Bone marrow (tissue), 2 donors: ENCODE results near the gene PABPN1.

ENCODE experiments used
- DNase-seq, 2 donors: peaks; one replicate each; lab custom pipeline; 2025; lab: John Stamatoyannopoulos, UW

PABPN1 gene

DNA sequence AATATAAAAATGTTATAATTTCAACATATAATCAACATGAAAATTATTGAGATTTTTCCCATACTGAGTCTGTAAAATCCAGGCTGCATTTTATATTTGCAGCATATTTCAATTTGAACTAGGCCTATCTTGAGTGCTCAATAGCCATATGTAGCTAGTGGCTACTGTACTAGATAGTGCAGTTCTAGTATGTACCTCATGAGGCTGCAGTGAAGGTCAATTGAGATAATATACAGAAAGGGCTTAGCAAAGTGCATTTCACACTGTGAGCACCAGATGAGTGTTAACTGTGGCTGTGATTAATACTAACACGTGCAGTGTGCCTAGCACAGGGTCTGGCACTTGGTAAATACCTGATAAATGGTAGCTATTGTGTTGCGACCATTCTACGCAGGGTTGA, 36.8 kb downstream of the PABPN1 start:
- no peak for DNase-seq

DNA sequence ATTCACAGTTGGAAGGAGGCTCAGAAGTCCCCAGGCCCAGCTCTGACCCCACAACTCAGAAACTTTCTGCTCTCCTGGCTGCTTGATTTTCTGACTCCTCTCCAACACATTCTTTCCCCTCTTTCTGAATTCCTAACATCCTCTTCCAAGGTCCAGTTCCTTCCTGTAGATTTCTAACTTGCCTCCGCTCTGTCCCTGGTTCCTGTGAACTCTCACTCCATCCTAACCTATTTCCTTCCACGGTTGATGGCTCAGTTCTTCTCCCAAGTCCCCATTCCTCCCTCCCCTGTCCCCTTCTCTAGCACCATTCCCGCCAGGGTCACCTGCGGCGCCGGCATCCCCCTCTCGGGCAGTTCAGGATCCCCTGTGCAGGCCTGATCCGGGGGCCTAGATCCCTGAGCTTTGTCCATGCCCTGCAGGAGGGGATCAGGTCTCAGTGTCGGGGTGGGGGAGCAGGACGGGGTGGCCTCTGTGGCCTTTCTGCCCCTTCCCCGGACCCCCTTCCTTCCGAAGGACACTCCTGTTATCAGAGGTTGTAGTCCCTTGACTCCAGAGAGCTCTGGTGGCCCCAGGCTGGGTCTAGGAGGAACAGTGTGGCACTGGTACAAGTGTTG, 37.4 kb downstream of the PABPN1 start:
- no peak for DNase-seq

DNA sequence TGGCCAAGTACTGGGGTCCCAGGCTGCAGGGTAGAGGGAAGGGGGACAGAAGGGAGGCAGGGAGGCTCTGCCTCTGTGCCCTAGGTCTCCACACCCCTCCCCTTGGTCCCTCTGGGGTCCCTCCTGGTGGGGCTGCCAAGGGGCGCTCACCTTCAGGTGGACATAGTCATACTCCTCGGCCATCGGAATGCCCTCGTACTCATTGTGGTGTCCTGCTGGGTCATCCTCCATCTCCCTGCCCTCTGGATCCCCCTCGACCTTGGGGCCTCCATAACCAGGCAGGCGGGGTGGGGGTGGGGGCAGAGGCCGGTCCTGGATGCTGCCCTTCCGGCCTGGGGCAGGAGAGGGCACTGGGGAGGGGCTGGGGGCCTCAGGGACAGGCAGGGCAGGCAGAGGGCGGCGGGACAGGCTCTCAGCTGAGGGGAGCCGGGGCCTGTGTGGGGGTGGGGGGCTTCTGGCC, 37.9 kb downstream of the PABPN1 start:
- no peak for DNase-seq

DNA sequence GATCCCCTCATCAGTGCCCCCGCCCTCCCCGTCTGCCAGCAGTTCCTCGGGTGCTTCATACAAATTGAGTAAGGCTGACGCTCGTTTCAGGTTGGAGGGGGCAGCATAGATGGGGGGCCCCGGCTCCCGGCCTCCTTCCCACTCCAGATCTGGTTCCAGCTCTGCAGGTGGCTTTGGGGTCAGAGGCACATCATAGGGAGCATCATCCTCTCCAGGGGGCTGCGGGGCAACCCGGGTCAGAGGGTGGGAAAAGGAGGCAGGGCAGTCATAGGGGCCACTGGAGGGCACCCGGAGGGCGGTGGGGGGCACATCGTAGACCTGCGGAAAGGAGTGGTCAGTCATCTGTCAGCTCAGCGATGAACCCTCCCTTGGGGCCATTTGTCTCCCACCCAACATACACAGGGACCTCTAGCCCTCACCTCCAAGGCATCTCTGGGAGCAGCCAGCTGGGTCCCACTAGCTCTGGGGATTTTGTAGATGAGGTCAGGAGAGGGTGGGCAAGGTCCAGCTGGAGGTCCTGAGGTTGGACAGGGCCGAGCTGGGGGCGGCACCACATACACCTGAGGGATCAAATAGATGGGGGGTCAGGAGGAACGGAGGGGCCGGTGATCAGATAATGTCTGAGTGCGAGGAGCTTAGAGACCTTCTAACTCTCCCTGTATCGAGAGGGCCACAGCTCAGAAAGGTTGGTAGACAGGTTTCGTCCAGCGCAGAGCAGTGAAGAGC, 38.6 kb downstream of the PABPN1 start:
- no peak for DNase-seq

DNA sequence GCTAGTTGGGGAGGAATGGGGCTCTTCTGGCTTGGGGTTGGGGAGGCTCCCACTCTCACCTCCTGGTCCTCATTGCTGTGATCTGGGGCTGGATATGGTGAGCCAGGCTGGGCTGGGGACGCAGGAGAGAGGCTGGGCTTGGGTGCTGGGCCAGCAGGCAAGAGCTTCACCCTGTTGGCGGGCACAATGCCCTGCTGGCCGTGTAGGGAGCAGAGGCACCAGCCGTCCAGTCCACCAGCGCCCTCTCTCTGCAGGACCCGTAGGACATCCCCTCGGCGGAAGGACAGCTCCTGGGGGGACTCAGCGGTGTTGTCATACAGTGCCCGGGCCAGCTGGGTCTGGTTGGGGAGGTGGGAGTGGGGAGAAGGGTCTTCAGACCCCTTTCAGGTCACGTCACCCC, 39.2 kb downstream of the PABPN1 start:
- DNase-seq: peak in 1 of 2 donors; percentile 5

DNA sequence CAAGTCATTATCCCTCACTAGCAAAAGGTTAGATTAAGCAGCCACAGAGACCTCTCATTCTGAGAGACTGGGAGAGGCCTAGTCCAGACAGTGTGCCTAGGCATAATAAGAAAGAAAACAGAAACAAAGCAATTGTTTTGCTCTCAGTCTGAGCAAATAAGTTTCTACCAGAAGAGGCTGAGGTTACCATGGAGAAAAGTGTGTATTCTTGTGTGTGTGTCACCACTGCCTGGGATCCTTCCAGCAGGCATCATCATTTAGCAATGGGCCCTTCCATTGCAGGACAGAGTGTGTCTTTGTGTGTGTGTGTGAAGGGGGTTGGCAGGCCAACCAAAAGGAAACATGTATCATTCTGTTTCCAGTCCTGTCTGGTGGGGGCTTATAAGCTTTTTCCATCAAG, 40.1 kb downstream of the PABPN1 start:
- no peak for DNase-seq

DNA sequence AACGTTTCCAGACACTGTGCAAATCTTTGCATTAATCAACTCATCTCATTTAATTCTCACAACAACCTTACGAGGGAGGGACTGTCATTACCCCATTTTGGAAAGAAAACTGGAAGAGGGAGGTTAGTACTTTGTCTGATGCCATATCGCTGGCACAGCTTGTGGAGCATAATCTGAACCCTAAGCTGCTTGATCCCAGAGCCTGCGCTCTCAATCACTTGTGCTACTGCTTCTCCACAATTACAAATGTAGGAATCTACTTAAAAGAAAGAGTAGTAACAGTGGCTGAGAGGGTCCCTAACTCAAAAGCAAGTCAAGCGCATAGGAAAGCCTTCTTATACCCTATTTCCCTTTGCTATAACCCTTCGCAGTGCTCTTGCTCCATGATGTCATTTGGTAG, 40.5 kb downstream of the PABPN1 start:
- DNase-seq: no peak

DNA sequence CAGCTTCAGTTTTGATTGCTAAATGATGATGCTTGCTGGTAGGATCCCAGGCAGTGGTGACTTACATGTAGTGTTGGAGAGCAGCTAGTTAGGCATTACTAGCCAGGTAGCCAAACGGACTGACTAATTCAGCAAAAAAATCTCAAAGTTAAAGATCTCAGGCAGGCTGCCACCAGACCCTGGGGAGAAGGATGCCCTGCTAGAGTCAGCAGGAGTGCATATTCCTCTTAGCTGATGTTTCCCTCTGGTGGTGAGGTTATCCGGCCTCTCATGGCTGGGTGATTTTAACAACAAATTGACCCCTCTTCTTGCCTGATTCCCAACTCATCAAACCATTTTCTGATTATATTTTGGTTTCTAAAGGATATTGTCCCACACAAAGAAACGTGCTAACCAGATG, 40.9 kb downstream of the PABPN1 start:
- no peak for DNase-seq

DNA sequence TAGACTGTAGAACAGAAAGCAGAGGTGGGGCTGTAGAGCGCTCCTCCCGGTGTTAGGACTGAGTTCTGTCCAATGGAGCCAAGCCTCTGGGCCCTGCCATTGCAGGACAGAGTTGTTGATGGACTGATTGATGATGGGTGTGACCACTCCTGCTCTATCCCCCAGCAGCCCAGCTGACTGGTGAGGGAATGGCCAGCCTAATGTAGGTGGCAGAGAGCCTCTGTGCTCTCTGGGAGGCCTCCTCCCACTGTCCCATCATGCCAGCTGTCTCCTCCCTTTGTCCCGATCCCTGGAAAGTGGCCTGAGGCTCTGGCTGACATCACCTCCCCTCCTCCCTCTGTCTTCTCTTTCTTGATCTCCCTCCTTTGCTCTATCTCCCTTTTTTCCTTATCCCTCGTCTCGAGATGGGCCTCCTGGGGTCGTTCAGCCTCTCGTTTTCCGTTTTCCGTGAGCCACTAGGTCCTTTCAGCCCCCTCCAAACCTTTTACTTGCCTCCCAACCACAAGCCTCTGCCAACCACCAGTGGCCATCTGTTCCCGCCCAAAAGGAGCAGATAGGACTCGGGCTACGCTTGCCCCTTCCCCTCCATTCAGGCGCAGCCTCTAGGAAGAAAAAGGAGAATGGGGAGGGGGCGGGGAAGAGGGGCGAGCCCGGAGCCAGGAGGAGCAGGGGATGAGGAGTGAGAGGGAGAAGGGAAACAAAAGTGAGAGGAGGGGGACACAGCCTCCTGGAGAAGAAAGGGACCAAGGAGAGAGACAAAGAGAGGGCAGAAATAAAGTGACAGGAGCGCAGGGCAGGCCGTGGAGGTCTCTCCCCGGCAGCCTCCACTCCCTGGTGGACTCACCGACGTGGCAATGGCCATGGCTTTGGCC, 43.1 kb downstream of the PABPN1 start:
- no peak for DNase-seq

DNA sequence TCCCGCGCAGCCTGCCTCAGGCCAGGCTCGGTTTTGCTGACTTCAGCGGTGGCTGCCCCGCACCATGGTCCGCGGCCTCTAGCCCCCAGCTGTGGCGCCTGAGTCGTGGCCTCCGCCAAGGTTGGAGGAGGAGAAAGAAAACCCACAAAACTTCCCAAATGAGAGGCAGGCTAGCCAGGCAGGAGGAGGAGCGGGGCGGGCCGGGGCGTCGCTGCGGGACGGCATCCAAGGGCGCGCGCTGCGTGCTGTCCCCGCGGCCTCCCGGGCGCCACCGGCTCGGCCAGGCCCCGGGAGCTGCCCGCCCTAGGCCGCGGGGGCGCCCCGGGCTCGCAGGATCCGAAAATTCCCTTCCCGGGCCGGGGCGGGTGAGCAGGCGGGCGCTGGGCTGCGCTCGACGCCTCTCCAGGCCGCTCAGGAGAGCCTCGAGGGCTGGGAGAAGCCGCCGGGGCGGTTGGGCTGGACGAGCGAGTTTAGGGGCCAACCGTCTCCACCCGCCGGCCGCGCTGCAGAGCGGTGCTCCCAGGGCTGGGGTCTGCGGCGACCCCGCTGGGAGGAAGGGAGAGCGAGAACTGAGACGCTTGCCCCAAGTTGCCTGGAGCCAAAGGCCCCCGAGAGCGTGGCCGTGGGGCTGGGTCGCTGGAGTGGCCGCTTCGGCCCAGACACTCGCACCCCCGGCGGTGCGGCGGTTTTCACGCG, 43.9 kb downstream of the PABPN1 start, which contains the start of gene EFS:
EFS (minus strand) TSS at position 137 of the 696 bp plus-strand sequence. CDS start 147 bp downstream, outside the sequence.
- DNase-seq: no peak

DNA sequence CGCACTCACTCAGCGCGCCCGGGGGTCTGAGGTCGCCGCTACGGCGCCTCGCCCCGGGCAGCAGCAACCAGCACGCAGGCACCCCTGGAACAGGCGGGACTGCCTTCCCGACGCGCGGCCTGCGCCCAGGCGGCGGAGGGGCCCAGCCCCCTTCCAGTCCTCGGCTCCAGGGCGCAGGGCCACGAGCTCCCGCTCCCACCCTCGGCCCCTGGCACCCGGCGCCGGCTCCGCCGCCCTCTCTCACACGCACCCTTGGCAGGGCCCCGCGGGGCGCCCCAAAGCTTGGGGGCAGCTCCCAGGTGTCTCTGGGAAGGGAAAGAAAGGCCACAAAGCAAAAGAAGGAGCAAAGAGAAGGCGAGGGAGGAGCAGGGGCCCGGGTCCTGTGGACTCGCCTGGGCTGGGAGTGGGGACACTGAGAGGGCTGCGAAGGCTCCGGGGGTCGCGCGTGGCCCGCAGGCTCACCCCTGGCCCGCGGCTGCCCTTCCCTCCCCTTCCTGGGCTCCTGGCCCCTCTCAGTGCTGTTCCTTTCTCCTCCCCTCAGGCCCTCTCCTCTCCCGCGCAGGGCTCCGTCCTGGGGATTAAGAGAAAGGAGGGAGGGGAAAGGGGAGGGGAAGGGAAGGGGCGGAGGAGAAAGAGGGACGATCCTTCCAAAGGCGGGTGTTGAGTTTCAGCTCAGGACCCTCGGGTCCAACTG, 44.6 kb downstream of the PABPN1 start:
- no peak for DNase-seq

DNA sequence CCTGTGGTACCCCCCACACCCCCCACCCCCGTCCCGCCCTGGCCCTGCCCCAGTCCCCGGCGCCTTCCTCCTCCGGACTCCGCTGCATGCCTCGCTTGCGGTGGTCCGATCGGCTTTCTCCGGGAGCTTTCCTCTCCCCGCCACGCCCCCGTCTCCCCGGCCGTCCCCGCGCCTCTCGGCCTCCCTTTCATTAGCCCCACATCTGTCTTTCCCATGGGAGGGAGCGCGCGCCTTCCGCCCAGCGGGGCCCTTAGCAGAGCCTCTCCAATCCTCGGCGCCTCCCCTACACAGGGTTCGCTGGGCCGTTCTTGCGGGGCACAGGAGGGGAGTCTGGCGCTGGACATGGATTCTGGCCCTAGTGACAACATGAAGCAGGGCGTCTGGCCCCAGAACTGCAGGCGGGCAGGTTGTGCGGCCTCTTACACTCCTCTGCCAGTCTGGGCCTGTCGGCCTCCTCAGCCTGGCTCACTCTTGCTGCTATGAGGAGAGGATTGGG, 45.2 kb downstream of the PABPN1 start:
- no peak for DNase-seq

DNA sequence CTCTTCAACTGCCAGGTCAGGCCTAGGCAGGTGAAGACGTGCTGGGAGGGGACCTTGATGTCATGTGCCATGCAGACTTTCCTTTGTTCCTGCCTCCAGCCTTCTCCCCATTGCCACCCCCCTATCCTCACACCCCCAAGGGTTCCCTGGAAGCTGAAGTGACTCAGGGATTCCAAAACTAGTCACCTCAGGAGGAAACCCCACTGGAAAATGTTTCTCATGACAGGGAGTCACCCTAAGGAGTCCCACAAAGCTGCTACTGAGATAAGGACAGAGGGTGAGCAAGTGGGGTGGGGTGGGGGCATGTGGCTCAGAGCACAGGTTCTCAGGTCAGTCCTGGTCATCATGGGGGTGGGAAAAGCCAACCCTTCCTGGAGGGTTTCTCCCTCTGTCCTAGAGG, 49.0 kb downstream of the PABPN1 start:
- no peak for DNase-seq

DNA sequence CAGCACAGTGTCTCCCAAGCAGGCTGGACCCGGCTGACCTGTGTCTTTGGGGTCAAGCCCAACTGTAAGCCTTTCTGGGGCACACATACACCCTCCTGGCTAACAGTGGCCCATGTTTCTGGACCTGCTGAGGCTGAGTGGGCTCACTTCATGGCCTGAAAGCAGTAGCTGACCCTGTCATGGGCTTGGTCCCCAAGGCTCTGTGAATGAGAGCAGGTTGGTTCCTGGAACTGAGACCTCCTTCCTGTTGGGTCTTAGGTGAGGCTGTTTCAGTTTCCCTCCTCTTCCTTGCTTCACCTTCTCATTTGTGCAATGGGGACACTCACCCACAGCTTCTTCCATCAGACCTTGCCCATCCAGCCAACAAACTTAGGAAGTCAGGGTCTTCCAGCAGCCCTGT, 50.6 kb downstream of the PABPN1 start:
- DNase-seq: no peak

DNA sequence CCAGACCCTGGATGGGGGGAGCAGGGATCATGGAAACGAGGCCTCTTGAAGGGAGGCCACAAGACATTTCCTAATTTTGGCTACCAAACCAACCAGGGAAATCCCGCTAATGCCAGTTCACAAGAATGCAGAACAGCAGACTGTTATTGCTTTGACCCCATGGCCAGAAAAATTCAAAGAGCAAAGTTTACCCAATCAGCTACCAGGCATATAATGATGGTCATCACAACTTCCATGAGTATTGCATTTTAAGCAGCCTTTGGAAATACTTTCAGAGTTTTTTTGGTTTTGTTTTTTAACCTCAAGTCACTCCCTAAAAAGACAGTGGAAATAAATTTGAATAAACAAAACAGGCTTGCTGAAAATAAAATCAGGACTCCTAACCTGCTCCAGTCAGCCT, 51.3 kb downstream of the PABPN1 start, which contains the start of gene IL25:
IL25 (plus strand) TSS at position 301 of the 400 bp plus-strand sequence.
- no peak for DNase-seq

DNA sequence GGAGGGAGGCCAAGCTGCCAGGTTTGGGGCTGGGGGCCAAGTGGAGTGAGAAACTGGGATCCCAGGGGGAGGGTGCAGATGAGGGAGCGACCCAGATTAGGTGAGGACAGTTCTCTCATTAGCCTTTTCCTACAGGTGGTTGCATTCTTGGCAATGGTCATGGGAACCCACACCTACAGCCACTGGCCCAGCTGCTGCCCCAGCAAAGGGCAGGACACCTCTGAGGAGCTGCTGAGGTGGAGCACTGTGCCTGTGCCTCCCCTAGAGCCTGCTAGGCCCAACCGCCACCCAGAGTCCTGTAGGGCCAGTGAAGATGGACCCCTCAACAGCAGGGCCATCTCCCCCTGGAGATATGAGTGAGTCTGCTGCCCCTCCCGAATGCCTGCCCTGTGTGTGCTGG, 51.8 kb downstream of the PABPN1 start:
- no peak for DNase-seq
